K562 (cell line): ENCODE measurements around the gene USP31. TPM values are rescaled to one million over a fixed set of nuclear protein-coding genes. Genes with fewer than 3 reads are reported as not detected.
A peak's percentile ranks its signal among the peaks of the same experiment; 100 is the strongest.

Source experiments
- ATAC-seq: fragments of 200-7000 bp; cut with Tn5 transposase; 3 replicates; pipeline ENCODE4 v1.9.1; 2020; ENCODE audit warnings: moderate library complexity
- BruUV-seq: library from RNA; stranded (reverse); fragments of 400-500 nt; replicated peaks from 2 replicates; lab custom pipeline; 2021; lab: Mats Ljungman, UMichigan
- CTCF ChIA-PET: fragments of 300-600 bp; formaldehyde crosslinking; extraction: SDS; loops from one replicate; lab custom pipeline; 2021; ENCODE audit warnings: low intra/inter-chr PET ratio; lab: Yijun Ruan, JAX
- POLR2A ChIA-PET: fragments of 300-600, 350-650 bp; sonication (Branson Sonifier 250); formaldehyde crosslinking; extraction: SDS; loops from one replicate; lab custom pipeline; 2021; ENCODE audit warnings: antibody characterized with exemption, inconsistent platforms; lab: Yijun Ruan, JAX
- DNase-seq, 4 experiments: peaks; one replicate each; pipeline versions ENCODE4 v3.0.0 to v3.0.0-alpha.2; 2011 to 2018; ENCODE audit warnings: low spot score in 3 of 4, mixed read lengths in 3 of 4; ENCODE audit errors: extremely low read depth in 1 of 4
- FAIRE-seq: peaks from 2 replicates; lab custom pipeline; 2011; peaks lifted over from hg19 to GRCh38; lab: Jason Lieb, UNC
- H2AFZ ChIP-seq: 2 replicates; pipeline ENCODE4 v1.6.0; 2011; ENCODE audit warnings: low read depth, low read length, control low read depth, inconsistent platforms
- H3K27ac ChIP-seq: fragments of 200-600 bp; 3 replicates; pipeline ENCODE4 v1.8.0; 2011; ENCODE audit warnings: low read depth, mild to moderate bottlenecking, control low read depth, inconsistent platforms, low read length, moderate library complexity, mixed read lengths; ENCODE audit errors: extremely low read depth
- H3K27me3 ChIP-seq, 2 experiments: fragments of 300-600 bp in 1 of 2; 2 replicates in 1 of 2; 3 replicates in 1 of 2; pipeline versions ENCODE4 v1.6.0 to v1.8.0; 2011; ENCODE audit warnings: inconsistent platforms in 2 of 2, low read length in 2 of 2, mild to moderate bottlenecking in 1 of 2, mixed read lengths in 1 of 2, moderate library complexity in 1 of 2; ENCODE audit not compliant: control insufficient read depth in 2 of 2, insufficient read depth in 2 of 2
- H3K36me3 ChIP-seq: fragments of 300-600 bp; 3 replicates; pipeline ENCODE4 v1.8.0; 2011; ENCODE audit warnings: mild to moderate bottlenecking, low read length, inconsistent platforms; ENCODE audit not compliant: control insufficient read depth, insufficient read depth
- H3K4me1 ChIP-seq, 2 experiments: fragments of 200-600 bp in 1 of 2; replicated peaks in 1 of 2; 2 replicates in 1 of 2; 3 replicates in 1 of 2; pipeline versions ENCODE4 v1.5.1 to v1.8.0; 2011; ENCODE audit warnings: inconsistent platforms in 2 of 2, low read length in 2 of 2, mild to moderate bottlenecking in 1 of 2, mixed read lengths in 1 of 2, moderate library complexity in 1 of 2; ENCODE audit not compliant: control insufficient read depth in 2 of 2, insufficient read depth in 2 of 2
- H3K4me2 ChIP-seq: 2 replicates; pipeline ENCODE4 v1.6.1; 2011; ENCODE audit warnings: low read length, control low read depth, inconsistent platforms, mixed read lengths; ENCODE audit not compliant: insufficient read depth
- H3K4me3 ChIP-seq: fragments of 200-600 bp; sonication (generic), shearing (Covaris generic); 2 replicates; pipeline ENCODE4 v1.5.1; 2016; ENCODE audit warnings: control low read depth, inconsistent platforms
- H3K79me2 ChIP-seq: fragments of 200-600 bp; 3 replicates; pipeline ENCODE4 v1.8.0; 2011; ENCODE audit warnings: low read length, inconsistent platforms; ENCODE audit not compliant: control insufficient read depth, insufficient read depth
- H3K9ac ChIP-seq, 2 experiments: 2 replicates each; pipeline versions ENCODE4 v1.6.0 to v1.6.1; 2011; ENCODE audit warnings: low read depth in 2 of 2, low read length in 2 of 2, control low read depth in 1 of 2, inconsistent platforms in 1 of 2, mild to moderate bottlenecking in 1 of 2, mixed read lengths in 1 of 2; ENCODE audit not compliant: insufficient read depth in 1 of 2
- H3K9me1 ChIP-seq: one replicate; pipeline ENCODE4 v1.6.0; 2011; ENCODE audit warnings: inconsistent platforms, mild to moderate bottlenecking, low read length, moderate library complexity; ENCODE audit not compliant: control insufficient read depth, insufficient read depth
- H3K9me3 ChIP-seq: replicated peaks from 2 replicates; pipeline ENCODE4 v1.5.1; 2011; ENCODE audit warnings: low read depth, low read length, inconsistent platforms; ENCODE audit not compliant: control insufficient read depth, insufficient read depth
- H4K20me1 ChIP-seq: replicated peaks from 2 replicates; pipeline ENCODE4 v1.6.1; 2011; ENCODE audit warnings: low read length, inconsistent platforms, mixed read lengths; ENCODE audit not compliant: control insufficient read depth, insufficient read depth
- AFF1 ChIP-seq, 2 experiments: fragments of 450-650 bp; IDR thresholded peaks; 2 replicates each; pipeline ENCODE4 v1.6.1; 2018; ENCODE audit warnings: mild to moderate bottlenecking in 2 of 2, low read depth in 1 of 2; ENCODE audit not compliant: partially characterized antibody in 2 of 2
- ARID1B ChIP-seq: fragments of 450-650 bp; IDR thresholded peaks from 2 replicates; pipeline ENCODE4 v1.6.1; 2016; ENCODE audit warnings: antibody characterized with exemption, mild to moderate bottlenecking, inconsistent platforms
- ARID3A ChIP-seq: IDR thresholded peaks from 2 replicates; pipeline ENCODE4 v1.6.1; 2012; ENCODE audit warnings: low read depth, low read length, improper control_type of control experiment, borderline replicate concordance
- EHMT2 ChIP-seq: fragments of 450-650 bp; IDR thresholded peaks from 2 replicates; pipeline ENCODE4 v1.6.1; 2018; ENCODE audit warnings: antibody characterized with exemption
- HMG20B ChIP-seq: fragments of 250-450 bp; sonication (Bioruptor Pico); IDR thresholded peaks from 2 replicates; pipeline ENCODE4 v1.5.0; 2021; ENCODE audit warnings: mild to moderate bottlenecking
- MIER1 ChIP-seq: fragments of 450-650 bp; IDR thresholded peaks from 2 replicates; pipeline ENCODE4 v1.6.1; 2016; ENCODE audit warnings: antibody characterized with exemption, mild to moderate bottlenecking, low read depth
- PHB ChIP-seq: fragments of 250-450 bp; sonication (Bioruptor Pico); IDR thresholded peaks from 2 replicates; pipeline ENCODE4 v1.5.0; 2021
- POLR3G ChIP-seq: IDR thresholded peaks from 2 replicates; pipeline ENCODE4 v1.6.1; 2011; ENCODE audit not compliant: insufficient read length, insufficient replicate concordance; ENCODE audit errors: extremely low read depth
- TBL1XR1 ChIP-seq, 2 experiments: IDR thresholded peaks; 2 replicates each; pipeline ENCODE4 v1.6.1; 2012; ENCODE audit warnings: improper control_type of control experiment in 2 of 2, low read length in 2 of 2, mild to moderate bottlenecking in 1 of 2
- ZBTB5 ChIP-seq: fragments of 450-650 bp; IDR thresholded peaks from 2 replicates; pipeline ENCODE4 v1.6.1; 2017; ENCODE audit warnings: antibody characterized with exemption
- ZNF695 ChIP-seq: fragments of 450-650 bp; formaldehyde crosslinking; IDR thresholded peaks from 2 replicates; pipeline ENCODE4 v1.4.0; 2020; ENCODE audit warnings: mild to moderate bottlenecking, moderate library complexity
- WGBS: fragments of 100-300 bp; shearing (Covaris generic); methylation state at CpG from one replicate; pipeline ENCODE4 v1.1.6; 2016; ENCODE audit warnings: low coverage, mixed read lengths; ENCODE audit not compliant: insufficient coverage; ENCODE audit errors: missing lambda C conversion rate; 5-methylcytosine and 5-hydroxymethylcytosine counted together
- in situ Hi-C: fragments of 300-500 bp; cut with MboI; formaldehyde crosslinking; loops from 4 replicates; pipeline ENCODE4 v1.15.0; 2018; ENCODE audit warnings: inconsistent platforms, mixed read lengths
- intact Hi-C: fragments of 100-400 bp; cut with micrococcal nuclease; formaldehyde crosslinking; loops from 2 replicates; pipeline ENCODE4 v1.14.2; 2022
- polyA plus RNA-seq, 8 experiments: library from polyadenylated mRNA; depleted of rRNA in 4 of 8; stranded (reverse) in 5 of 8; unstranded in 3 of 8; fragments of >200 nt; fragmentation: Nextera tagmentation in 2 of 8; fragmentation: Illumina TruSeq in 1 of 8; extraction: Ambion mirVana in 2 of 8; extraction: Trizol in 1 of 8; gene quantifications; 2 replicates each; pipeline versions ENCODE4 v1.2.1 to v1.2.3, GENCODE V29; 2011 to 2014; ENCODE audit warnings: inconsistent platforms in 1 of 8, missing spikeins in 1 of 8
- total RNA-seq, 7 experiments: library from RNA; depleted of rRNA in 6 of 7; stranded (reverse); fragments of >200 nt in 6 of 7; fragmentation: Illumina TruSeq in 2 of 7; extraction: Trizol in 2 of 7; gene quantifications; 2 replicates each; pipeline versions ENCODE4 v1.2.1 to v1.2.3, GENCODE V29; 2011 to 2021; ENCODE audit warnings: low replicate concordance in 1 of 7

The USP31 gene
- total and polyA plus RNA-seq, 9 of the 15 experiments (the other 6 are each of a cell fraction or from before 2014, with no cell fraction given): 0.56 to 4.9 (median 2.9) TPM

- TF ChIP-seq ZBTB5 (no peak), ZNF695 (CRISPR knock-in tag) (no peak), POLR3G (no peak)
These were observed 26.4 kb upstream of the USP31 start (continued) for GRCh38 chr16:23175651-23176050.

- CTCF ChIA-PET: no interaction called here
- WGBS: 0% methylated on average over 2 of the region's 2 CpGs
- peak; percentile 96 for TF ChIP-seq EHMT2
- TF ChIP-seq TBL1XR1 (IDR thresholded peaks at IDR 0.05; ENCODE audit: low read length in 2 of 2): no peak
- no peak for TF ChIP-seq HMG20B (CRISPR knock-in tag)
- TF ChIP-seq PHB (CRISPR knock-in tag): no peak
- no peak for TF ChIP-seq ARID1B
- TF ChIP-seq ARID3A: no peak
- TF ChIP-seq MIER1: peak; percentile 92
- TF ChIP-seq AFF1 (IDR thresholded peaks at IDR 0.05; ENCODE audit: low read depth in 1 of 2, partially characterized antibody in 2 of 2): peak in 1 of 2 experiments; percentile 42
These were observed 25.4 kb upstream of the USP31 start for GRCh38 chr16:23174622-23175021.

More at GRCh38 chr16:23174622-23175021, 25.4 kb upstream of the USP31 start:
- no TSS peak for BruUV-seq
- no peaks in the 10 kb centered on the region for H3K4me1 ChIP-seq
- H3K9me1 ChIP-seq: no peaks in the 10 kb centered on the region
- no peak overlapping the region for H3K9ac ChIP-seq
- FAIRE-seq (no peak), DNase-seq (no peak), ATAC-seq (no peak)
- POLR2A ChIA-PET: interaction anchor here (0.7 to 1.0 kb wide), 3 partner anchors 9 to 180 kb away, joined by 3 to 5 read pairs (median 3); no protein-coding TSS in a partner anchor
- intact Hi-C loops: no loop called here
- H3K27ac ChIP-seq: no peak overlapping the region
- no peak overlapping the region for H2AFZ ChIP-seq
- H3K36me3 ChIP-seq: no peaks in the 10 kb centered on the region
- H3K27me3 ChIP-seq: peaks cover 0 to 5% of the 10 kb centered on the region in 2 experiments; a peak in 2 of 5 replicates
- H3K79me2 ChIP-seq: no peaks in the 10 kb centered on the region
- H3K9me3 ChIP-seq: no peaks in the 10 kb centered on the region
- H3K4me3 ChIP-seq: no peak overlapping the region
- in situ Hi-C loops: no loop called here
- H4K20me1 ChIP-seq: no peaks in the 10 kb centered on the region
- no peak overlapping the region for H3K4me2 ChIP-seq
